SK-N-SH treated with all-trans-retinoic acid at 6 μM for 48 hours (cell line): Measurements from ENCODE around the gene PNKD.

Experiments used
- ISL1 ChIP-seq: fragments of 250-450 bp; sonication (Bioruptor Pico); IDR thresholded peaks from 2 replicates; pipeline ENCODE4 v2.1.2; 2022; ENCODE audit warnings: mild to moderate bottlenecking, moderate library complexity
- PATZ1 ChIP-seq: fragments of 250-450 bp; sonication (Bioruptor Pico); IDR thresholded peaks from 2 replicates; pipeline ENCODE4 v1.8.0; 2020; ENCODE audit warnings: mild to moderate bottlenecking, moderate library complexity, borderline replicate concordance
- PPARA ChIP-seq: fragments of 250-450 bp; sonication (Bioruptor Pico); IDR thresholded peaks from 2 replicates; pipeline ENCODE4 v1.5.0; 2020; ENCODE audit warnings: mild to moderate bottlenecking, borderline replicate concordance
- RARB ChIP-seq: fragments of 250-450 bp; sonication (Bioruptor Pico); IDR thresholded peaks from 2 replicates; pipeline ENCODE4 v1.8.0; 2021; ENCODE audit warnings: mild to moderate bottlenecking, moderate library complexity
- ZC3H10 ChIP-seq: fragments of 250-450 bp; sonication (Bioruptor Pico); IDR thresholded peaks from 2 replicates; pipeline ENCODE4 v1.5.1; 2021; ENCODE audit warnings: mild to moderate bottlenecking, moderate library complexity
- ZFP3 ChIP-seq: fragments of 250-450 bp; sonication (Bioruptor Pico); IDR thresholded peaks from 2 replicates; pipeline ENCODE4 v1.5.0; 2020; ENCODE audit warnings: mild to moderate bottlenecking, moderate library complexity
- ZFP30 ChIP-seq: fragments of 450-650 bp; formaldehyde crosslinking; IDR thresholded peaks from 2 replicates; pipeline ENCODE4 v1.5.0; 2022; ENCODE audit warnings: mild to moderate bottlenecking, moderate library complexity
- TF ChIP-seq, protein P1 (sequence below): fragments of 250-450 bp; sonication (Bioruptor Pico); IDR thresholded peaks from 2 replicates; pipeline ENCODE4 v1.5.1; 2021; ENCODE audit warnings: mild to moderate bottlenecking, moderate library complexity

DNA sequence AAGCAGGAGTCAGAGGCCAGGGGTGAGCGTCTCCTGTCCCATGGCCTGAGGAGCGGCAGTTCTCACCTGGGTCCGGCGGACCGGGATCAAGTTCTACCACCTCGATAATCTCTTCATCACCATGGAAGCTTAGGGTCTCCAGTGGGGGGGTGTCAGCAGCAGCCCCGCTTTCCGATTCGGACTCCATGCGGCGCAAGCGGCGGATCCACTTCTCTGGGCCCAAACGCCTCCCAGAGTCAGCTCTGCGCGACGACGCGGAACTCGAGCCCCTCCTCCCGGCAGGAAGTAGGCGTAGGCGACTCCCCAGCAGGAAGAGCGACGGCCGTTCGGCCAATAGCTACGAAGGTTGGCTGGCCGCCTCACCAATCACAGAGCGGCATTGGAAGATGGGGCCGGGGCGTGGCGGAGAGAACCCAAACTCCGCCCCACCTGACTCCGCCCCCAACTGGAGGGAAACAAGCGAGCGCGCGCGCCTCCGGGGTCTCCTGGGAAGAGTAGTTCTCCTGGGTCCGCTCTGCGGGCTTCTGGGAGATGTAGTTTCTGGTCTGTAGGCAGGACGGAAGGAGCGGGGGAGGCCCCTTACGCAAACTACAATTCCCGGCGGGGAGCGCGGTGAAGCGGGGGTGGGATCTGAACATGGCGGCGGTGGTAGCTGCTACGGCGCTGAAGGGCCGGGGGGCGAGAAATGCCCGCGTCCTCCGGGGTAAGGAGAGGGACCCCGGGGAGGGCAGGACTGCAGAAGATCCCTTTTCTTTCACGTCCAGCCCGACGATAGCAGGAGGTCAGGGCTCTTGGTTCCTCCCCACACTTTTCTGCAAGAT is at the start of gene PNKD, which contains the start of gene AAMP:
- TF ChIP-seq ZFP30 (CRISPR knock-in tag) = no peak
- TF ChIP-seq PPARA (CRISPR knock-in tag) = no peak
- TF ChIP-seq ZC3H10 = no peak
- TF ChIP-seq ZFP3 (CRISPR knock-in tag) = no peak
- TF ChIP-seq ISL1 (CRISPR knock-in tag) = no peak
- TF ChIP-seq PATZ1 (CRISPR knock-in tag) = no peak
- TF ChIP-seq, protein P1, sequence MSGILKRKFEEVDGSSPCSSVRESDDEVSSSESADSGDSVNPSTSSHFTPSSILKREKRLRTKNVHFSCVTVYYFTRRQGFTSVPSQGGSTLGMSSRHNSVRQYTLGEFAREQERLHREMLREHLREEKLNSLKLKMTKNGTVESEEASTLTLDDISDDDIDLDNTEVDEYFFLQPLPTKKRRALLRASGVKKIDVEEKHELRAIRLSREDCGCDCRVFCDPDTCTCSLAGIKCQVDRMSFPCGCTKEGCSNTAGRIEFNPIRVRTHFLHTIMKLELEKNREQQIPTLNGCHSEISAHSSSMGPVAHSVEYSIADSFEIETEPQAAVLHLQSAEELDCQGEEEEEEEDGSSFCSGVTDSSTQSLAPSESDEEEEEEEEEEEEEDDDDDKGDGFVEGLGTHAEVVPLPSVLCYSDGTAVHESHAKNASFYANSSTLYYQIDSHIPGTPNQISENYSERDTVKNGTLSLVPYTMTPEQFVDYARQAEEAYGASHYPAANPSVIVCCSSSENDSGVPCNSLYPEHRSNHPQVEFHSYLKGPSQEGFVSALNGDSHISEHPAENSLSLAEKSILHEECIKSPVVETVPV = no peak
- no peak for TF ChIP-seq RARB (CRISPR knock-in tag)
